GM12872 (cell line): ENCODE results near the gene TMEM154.

Experiments
- TF ChIP-seq, protein P1 (sequence below): IDR thresholded peaks from 3 replicates; pipeline ENCODE4 v1.5.1; 2011; ENCODE audit warnings: low read depth, mild to moderate bottlenecking, low read length, moderate library complexity; ENCODE audit not compliant: insufficient read depth

Gene TMEM154

DNA sequence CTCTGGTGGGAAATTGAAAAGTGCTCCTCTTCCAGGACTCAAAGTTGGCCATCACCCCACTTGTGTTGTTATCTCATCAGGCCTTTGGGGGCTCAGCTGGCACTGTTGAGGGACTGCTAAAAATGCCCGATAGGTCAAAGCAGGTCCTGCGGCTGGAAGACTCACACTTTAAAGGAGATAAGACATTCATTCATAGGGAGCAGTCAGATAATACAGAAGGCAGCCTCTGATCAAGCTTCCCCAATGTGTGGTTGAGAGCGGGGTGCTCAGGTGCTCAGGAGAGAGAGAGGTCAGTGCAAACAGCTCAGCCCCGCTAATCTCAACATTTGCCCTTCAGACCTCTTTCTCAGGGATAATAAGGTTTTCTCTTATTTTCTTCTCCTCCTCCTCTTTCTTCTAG, 70.3 kb downstream of the TMEM154 start:
- TF ChIP-seq, protein P1, sequence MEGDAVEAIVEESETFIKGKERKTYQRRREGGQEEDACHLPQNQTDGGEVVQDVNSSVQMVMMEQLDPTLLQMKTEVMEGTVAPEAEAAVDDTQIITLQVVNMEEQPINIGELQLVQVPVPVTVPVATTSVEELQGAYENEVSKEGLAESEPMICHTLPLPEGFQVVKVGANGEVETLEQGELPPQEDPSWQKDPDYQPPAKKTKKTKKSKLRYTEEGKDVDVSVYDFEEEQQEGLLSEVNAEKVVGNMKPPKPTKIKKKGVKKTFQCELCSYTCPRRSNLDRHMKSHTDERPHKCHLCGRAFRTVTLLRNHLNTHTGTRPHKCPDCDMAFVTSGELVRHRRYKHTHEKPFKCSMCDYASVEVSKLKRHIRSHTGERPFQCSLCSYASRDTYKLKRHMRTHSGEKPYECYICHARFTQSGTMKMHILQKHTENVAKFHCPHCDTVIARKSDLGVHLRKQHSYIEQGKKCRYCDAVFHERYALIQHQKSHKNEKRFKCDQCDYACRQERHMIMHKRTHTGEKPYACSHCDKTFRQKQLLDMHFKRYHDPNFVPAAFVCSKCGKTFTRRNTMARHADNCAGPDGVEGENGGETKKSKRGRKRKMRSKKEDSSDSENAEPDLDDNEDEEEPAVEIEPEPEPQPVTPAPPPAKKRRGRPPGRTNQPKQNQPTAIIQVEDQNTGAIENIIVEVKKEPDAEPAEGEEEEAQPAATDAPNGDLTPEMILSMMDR, result no peak

DNA sequence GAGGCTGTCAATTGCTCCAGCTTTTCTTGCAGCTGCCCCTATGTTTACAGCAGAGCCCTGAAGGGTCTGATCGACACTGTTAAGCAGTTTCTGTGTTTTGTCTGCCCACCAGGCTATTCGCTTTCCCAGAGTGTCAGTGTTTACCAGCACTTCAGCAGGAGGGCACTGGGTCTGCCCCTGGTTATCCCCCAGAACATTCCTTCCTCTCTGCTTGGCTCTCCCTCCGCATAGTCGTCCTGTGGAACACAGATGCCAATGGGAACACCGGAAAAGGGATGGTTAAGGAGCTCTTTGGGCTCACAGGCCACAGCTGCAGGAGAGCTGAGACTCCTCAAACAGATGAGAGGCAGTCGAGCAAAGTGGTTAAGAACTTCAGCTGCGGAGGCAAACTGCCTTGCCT, 72.6 kb downstream of the TMEM154 start:
- TF ChIP-seq, protein P1, result no peak

DNA sequence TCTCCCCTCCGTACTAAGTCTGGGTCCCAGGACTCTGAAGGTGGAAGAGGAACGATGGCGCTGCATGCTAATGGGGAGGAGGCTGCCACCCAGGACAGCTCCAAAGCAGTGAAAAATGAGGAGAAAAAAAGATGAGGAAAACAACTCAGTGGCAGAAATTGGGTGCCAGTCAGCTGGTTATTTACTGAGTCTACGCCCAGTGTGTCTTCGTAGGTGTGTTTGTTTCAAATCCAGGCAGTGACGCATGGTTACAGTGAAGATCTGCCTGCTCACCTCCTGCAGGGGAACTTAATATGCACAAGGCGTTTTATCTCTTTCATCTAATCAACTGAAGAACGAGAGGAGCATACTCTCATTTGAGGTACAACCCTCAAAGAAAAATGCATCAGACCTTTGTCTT, 73.0 kb downstream of the TMEM154 start:
- TF ChIP-seq, protein P1, result no peak

DNA sequence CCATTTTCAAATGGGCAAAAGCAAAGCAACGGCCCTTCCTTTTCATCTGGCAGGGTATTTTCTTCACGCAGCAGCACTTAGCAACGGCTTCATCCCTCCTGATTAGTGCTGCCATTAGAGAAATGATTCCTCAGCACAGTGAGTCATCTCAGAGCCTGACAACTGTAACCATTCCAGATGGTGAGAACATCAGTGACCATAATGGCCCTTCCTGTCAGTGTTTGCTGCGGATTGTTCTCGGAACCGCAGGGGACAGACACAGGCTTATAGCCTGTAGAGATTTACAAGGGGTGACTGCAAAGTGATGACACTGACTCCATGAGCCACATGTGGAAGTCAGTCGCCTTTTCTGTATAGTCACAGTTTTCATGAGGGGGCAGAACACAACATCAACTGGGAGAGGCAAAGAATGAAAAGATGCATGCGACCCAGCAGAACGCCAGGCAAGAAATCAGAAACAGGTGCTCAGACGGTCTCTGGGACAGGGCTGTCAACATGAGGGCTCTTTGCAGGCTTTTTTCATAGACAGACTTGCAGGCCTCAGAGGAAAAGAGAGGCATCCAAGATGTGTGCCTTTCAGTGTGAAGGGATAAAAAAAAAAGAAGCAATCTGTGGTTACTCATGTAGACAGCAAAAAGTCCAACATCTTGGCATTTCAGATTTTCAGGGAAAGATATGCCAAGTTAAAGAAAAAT, 74.0 kb downstream of the TMEM154 start:
- TF ChIP-seq, protein P1, result no peak

DNA sequence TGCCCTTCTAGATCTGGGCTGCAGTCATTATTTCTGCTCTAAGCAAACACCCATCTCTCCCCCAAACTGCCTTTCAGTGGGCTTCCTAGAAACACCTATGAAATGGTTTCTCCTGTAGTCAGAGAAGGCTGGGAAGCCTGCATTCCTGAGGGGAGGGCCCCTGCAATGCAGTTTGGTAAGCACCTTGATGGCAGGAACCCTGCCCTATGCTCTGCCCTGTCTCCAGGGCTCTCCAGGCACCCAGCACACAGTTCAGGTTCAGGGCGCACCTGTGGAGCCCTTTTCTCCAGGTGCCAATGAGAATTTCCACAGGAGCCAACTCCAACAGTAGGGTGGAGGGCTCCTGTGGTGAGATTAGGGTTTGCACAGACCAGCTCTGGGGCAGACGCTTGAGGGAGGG, 74.8 kb downstream of the TMEM154 start:
- TF ChIP-seq, protein P1, result no peak

DNA sequence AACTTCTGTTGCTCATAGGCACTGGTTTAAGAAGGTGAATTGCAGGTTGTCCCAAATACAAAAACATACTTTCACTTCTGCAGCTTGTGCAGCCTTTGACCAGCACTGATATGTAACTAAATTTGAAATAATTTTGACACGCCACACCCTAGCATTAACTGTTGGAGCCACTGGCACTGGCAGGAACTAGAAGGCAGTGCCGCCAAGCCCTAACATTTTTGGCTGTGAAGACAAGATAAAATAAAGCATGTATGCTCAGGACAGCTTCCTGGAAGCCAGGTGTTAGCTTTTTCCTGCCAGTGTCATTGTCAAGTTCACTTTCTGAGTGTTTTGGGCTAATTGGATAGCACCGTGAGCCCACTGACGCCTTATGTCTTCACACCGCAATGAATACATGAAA, 78.6 kb downstream of the TMEM154 start:
- TF ChIP-seq, protein P1, result no peak

DNA sequence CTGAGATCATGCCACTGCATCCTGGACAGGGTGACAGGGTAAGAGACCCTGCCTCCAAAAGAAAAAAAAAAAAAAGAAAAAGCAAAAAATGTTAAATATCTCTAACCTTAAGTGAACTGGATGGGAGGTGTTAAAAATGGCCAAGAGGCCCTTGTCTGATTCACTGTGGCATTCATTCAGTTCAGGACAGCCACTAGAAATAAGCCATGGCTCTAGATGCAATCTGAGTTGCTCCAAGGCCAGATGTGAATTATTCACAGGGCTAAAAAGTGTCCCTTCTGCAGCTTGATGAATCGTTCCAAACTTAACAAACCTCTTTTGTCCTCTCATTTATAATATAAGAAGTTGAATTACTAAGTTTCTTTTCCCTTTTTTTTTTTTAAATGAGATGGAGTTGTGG, 80.2 kb downstream of the TMEM154 start:
- TF ChIP-seq, protein P1, result no peak
